ENCODE measurements around the gene TMEM151B. TPM values are rescaled to one million over a fixed set of nuclear protein-coding genes. Genes with fewer than 3 reads are reported as not detected.

TMEM151B gene
- total and polyA plus RNA-seq, 10 of the 15 experiments (the other 5 are each of a cell fraction or from before 2014, with no cell fraction given), result 0.01 to 0.19 (median 0.05) TPM; not detected in 6

GRCh38 chr6:44257025-44257752, 13.1 kb upstream of the TMEM151B start, which contains the start of gene SLC35B2 (continued):
- TF ChIP-seq SIN3A (IDR thresholded peaks at IDR 0.05; ENCODE audit: low read depth, low read length) (peak; percentile 79), RCOR1 (conservative IDR thresholded peaks at IDR 0.05; ENCODE audit: low read depth, low read length) (no peak), IKZF1 (conservative IDR thresholded peaks at IDR 0.05) (no peak), KLF5 (IDR thresholded peaks at IDR 0.05; ENCODE audit: partially characterized antibody) (no peak), YBX1 (IDR thresholded peaks at IDR 0.05) (no peak), USF2 (IDR thresholded peaks at IDR 0.05; ENCODE audit: borderline replicate concordance, low read depth, low read length) (peak; percentile 95), EP300 (IDR thresholded peaks at IDR 0.05; ENCODE audit: borderline replicate concordance in 1 of 2, control insufficient read depth in 1 of 2, low read depth in 2 of 2, low read length in 2 of 2) (no peak), NR2C1 (IDR thresholded peaks at IDR 0.05) (peak; percentile 34; the same call in 1 of the 2 replicates), ZNF687 (IDR thresholded peaks at IDR 0.05) (peak; percentile 6), CEBPZ (IDR thresholded peaks at IDR 0.05; ENCODE audit: low read depth, low read length) (no peak), BRCA1 (IDR thresholded peaks at IDR 0.05; ENCODE audit: low read depth, low read length) (no peak), BACH1 (IDR thresholded peaks at IDR 0.05; ENCODE audit: borderline replicate concordance) (peak; percentile 94), RBBP5 (conservative IDR thresholded peaks at IDR 0.05) (no peak), SMAD1 (IDR thresholded peaks at IDR 0.05; ENCODE audit: low read depth, partially characterized antibody) (no peak)
- TF ChIP-seq, protein P1, sequence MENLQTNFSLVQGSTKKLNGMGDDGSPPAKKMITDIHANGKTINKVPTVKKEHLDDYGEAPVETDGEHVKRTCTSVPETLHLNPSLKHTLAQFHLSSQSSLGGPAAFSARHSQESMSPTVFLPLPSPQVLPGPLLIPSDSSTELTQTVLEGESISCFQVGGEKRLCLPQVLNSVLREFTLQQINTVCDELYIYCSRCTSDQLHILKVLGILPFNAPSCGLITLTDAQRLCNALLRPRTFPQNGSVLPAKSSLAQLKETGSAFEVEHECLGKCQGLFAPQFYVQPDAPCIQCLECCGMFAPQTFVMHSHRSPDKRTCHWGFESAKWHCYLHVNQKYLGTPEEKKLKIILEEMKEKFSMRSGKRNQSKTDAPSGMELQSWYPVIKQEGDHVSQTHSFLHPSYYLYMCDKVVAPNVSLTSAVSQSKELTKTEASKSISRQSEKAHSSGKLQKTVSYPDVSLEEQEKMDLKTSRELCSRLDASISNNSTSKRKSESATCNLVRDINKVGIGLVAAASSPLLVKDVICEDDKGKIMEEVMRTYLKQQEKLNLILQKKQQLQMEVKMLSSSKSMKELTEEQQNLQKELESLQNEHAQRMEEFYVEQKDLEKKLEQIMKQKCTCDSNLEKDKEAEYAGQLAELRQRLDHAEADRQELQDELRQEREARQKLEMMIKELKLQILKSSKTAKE (IDR thresholded peaks at IDR 0.05; ENCODE audit: low read depth, poor library complexity, severe bottlenecking), result no peak
- TF ChIP-seq, protein P2, sequence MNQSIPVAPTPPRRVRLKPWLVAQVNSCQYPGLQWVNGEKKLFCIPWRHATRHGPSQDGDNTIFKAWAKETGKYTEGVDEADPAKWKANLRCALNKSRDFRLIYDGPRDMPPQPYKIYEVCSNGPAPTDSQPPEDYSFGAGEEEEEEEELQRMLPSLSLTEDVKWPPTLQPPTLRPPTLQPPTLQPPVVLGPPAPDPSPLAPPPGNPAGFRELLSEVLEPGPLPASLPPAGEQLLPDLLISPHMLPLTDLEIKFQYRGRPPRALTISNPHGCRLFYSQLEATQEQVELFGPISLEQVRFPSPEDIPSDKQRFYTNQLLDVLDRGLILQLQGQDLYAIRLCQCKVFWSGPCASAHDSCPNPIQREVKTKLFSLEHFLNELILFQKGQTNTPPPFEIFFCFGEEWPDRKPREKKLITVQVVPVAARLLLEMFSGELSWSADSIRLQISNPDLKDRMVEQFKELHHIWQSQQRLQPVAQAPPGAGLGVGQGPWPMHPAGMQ (IDR thresholded peaks at IDR 0.05; ENCODE audit: borderline replicate concordance), result no peak

Measured in GM12878 (cell line).